ENCODE results near the gene GRIK2.

Gene GRIK2

DNA sequence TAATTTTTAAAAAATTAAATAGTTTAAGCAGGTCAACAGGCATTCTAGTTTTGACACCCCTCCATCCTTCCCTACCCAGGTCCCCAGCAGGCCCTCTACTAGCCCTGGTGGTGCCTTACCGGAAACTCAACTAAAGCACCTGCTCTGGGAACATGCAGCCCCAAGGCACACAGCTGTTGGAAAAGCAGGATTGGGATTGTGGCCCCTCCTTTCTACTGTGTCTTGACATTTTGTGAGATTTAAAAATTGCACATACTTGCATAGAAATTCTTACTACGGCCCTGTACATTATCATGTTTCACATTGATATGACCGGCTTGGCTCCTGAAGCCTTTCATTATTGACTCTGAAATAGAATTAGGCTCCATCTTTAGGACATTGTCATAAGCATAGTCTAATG, 423.2 kb downstream of the GRIK2 start:
- DNase-seq, result no peak

DNA sequence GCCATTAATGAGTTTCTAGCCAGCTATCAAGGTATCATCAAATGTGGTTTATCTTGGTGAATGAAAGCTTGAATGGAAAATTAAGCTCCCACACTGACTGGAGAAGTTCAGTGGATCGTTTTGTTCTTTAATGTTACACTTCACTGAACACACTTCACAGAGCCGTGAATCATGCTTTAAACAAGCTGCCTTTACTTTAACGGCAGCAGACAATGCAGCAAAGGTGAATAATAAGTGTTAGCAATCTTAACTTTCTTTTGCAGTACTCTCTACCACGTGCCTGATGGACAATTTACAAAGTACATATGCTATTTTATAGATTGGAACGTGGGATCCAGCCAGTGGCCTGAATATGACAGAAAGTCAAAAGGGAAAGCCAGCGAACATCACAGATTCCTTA, 424.5 kb downstream of the GRIK2 start:
- DNase-seq, result peak; percentile 6

GRCh38 chr6:101824551-101825345, 431.2 kb downstream of the GRIK2 start:
- no peak for DNase-seq

DNA sequence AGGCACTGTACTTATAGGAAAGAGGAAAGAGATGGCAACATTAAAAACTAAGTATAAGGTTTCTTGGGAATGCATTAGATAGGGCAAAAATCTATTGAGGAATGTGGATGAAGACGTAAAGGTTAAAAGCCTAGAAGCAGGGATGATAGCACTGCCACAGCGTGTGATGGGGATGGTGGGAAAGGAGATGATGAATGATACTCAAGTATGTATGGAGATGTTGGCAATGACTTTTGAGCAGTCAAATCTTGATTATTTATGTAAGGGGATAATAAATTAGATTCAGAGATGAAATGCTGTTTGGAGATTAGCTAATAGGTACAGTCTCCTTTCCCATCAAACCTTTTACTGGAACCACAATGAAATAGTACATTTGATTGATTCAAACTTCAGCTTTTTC, 432.8 kb downstream of the GRIK2 start:
- DNase-seq, result no peak

- no peak for DNase-seq
These were observed 433.2 kb downstream of the GRIK2 start for GRCh38 chr6:101826678-101827077.

DNA sequence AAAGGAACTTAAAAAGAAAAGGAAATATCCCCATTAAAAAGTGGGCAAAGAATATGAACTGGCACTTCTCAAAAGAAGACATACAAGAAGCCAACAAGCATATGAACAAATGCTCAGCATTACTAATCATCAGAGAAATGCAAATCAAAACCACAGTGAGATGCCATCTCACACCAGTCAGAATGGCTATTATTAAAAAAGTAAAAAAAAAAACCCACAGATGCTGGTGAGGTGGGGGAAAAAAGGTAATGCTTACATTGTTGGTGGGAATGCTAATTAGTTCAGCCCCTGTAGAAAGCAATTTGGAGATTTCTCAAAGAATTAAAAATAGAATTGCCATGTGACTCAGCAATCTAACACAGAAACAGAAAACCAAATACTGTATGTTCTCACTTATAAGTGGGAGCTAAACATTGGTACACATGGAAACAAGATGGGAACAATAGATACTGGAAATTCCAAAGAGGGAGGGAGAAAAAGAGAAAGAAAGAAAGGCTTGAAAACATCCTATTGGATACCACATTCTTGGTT, 437.1 kb downstream of the GRIK2 start:
- DNase-seq, result no peak

DNA sequence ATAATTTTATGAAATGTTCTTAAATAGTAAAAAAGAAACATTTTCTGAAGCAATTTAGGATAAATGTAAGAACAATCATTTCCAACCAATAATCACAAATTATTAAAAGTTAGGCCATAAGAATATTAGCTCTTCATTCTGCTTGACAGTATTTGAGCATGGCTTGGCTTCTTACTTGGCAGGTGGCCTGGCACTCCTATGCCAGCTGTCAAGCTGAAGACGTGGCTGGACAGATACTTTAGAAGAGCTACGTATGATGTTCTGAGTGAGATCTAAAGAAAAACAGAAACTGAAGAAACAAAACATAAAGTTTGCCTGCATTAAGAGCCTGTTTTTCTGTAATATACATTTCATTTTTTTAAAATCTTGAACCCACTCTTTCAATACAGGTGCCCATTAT, 438.9 kb downstream of the GRIK2 start:
- DNase-seq, result peak; percentile 82

DNA sequence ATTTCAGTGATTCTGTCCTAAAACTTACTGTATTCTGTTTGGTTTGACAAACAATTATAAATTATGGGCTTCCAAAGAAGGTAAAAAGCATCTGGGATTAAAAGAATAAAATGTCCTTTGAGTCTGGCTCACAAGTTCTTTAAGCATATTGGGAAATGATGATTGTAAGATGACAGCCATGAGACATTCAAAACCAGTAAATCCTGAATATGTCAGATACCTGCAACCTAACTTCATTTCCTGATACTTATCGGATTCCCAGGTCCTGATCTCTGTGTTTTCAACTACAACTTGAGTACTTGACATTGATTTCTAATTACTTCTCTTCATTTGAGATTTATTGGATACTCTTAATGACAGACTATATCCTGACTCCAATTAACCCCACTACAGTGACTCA, 446.6 kb downstream of the GRIK2 start:
- DNase-seq, result no peak

DNA sequence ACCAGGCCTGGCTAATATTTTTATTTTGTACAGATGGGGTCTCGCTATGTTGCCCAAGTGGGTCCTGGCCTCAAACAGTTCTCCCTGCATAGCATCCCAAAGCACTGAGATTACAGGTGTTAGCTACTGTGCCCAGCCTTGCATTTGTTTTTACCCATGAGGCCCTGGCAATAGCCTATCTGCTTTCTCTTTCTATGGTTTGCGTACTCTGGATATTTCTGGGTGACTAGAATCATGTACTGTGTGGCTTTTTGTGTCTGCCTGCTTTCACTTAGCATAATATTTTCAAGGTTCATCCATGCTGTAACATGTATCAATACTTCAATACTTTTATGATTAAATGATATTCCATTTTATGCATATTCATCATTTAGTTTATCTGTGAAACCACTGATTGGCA, 451.7 kb downstream of the GRIK2 start:
- no peak for DNase-seq

DNA sequence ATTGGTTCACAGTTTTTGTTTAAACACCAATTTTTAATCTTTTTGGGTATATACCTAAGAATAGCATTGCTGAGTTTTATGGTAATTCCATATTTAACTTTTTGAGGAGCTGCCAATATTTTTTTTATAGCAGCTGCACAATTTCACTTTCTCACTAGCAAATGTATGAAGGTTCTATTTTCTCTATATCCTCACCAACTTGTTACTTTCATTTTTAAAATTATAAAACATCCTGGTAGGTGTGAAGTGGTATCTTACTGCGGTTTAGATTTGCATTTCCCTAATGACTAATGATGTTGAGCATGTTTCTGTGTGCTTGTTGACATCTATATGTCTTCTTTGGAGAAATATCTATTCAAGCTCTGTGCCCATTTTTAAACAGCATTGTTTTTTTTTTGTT, 452.1 kb downstream of the GRIK2 start:
- DNase-seq, result no peak

GRCh38 chr6:101847690-101848089, 454.2 kb downstream of the GRIK2 start:
- no peak for DNase-seq

DNA sequence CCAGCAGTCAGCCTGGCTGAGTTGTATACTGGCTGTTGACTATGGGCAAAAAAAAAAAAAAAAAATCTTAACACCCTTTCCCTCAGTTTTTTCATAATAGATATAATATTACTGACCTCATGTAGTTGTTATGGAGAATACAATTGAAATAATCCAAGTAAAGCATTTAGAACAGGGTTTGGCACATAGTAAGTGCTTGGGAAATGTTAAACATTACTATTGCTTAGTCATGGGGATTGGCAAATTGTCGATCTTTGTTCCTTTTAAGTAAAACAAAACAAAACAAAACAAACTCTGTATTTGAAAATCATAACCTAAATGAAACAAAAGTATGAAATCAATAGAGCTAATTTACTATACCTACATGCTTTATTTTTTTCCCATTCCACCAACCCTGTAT, 458.4 kb downstream of the GRIK2 start:
- no peak for DNase-seq

DNA sequence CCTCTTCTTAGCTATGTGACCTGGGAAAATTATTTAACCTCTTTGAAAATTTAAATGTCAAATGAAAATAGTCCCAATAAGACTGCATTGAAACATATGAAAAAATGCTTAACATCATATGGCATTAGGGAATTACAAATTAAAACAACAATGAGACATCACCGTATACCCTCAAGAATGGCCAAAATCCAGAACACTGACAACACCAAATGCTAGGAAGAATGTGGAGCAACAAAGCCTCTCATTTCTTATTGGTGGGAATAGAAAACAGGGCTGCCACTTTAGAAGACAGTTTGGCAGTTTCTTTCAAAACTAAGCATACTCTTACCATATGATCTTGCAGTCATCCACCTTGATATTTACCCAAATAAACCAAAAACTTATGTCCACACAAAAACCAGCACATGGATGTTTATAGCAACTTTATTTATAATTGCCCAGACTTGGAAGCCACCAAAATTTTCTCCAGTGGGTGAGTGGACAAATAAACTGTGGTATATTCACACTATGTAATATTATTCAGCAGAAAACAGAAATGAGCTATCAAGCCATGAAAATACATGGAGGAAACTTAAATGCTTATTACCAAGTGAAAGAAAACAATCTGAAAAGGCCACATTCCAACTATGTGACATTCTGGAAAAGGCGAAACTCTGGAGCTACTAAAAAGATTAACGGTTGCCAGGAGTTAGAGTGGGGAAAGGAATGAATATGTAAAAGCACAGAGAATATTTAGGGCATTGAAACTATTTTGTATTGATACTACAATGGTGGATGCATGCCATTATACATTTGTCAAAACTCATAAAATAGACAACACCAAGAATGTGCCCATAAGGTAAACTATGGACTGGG, 459.9 kb downstream of the GRIK2 start:
- no peak for DNase-seq

DNA sequence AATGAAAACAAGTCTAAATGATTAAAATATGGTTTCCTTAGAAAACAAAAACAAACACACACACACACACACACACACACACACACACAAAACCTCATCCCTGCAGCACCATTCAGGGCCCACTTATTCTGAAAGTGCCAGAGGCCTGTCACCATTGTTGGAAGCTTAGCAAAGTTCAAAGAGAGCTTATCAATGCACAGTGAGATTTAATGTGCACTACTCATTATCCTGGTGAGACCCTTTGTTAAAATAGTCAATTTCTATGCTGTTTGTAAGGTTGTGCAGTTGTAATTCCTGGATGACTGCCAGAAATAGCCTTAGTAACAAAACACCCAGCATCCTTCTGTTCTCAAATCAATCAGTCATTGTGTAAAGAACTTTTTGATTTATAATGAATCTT, 482.9 kb downstream of the GRIK2 start:
- no peak for DNase-seq

GRCh38 chr6:101878554-101879276, 485.2 kb downstream of the GRIK2 start:
- no peak for DNase-seq

DNA sequence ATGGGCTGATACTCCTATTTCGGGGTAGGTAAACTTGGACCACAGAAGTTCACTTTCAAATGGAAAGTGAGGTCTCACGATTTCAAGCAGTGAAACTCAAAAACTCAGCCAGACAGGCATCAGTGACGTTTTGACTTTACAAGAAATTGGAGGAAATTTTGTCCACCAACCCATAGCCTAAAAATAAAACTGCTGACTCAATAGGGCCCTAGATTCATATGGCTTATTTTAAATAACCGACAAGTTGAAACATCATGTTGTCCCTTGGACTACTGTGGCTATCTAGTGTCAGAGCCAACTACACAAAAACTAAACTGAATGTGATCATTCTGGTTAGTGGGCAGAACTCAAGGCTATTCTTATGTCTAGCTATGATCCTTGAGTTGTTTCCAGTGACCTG, 486.3 kb downstream of the GRIK2 start:
- no peak for DNase-seq

DNA sequence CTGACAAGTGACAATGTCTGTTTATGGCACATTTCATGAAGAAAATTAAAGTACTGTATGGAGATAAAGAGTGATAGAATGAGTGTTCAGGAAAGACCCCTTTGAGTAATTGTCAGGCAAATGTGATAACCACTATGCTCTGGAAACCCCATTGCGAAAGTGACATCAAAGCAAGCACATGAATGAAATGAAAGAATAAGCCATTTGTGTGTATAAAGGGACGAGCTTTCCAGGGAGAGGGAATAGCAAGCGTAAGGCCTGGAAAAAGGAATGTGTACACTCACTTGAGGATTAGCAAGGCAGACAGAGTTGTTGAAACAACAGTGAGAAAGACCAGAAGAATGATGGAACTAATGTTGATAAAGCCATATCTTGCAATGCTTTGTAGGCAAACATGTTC, 490.0 kb downstream of the GRIK2 start:
- no peak for DNase-seq

GRCh38 chr6:101887532-101887931, 494.0 kb downstream of the GRIK2 start:
- DNase-seq, result no peak

GRCh38 chr6:101907356-101908217, 514.1 kb downstream of the GRIK2 start:
- DNase-seq, result no peak

- peak; percentile 51 for DNase-seq
These were observed 515.9 kb downstream of the GRIK2 start for GRCh38 chr6:101909366-101909765.

DNA sequence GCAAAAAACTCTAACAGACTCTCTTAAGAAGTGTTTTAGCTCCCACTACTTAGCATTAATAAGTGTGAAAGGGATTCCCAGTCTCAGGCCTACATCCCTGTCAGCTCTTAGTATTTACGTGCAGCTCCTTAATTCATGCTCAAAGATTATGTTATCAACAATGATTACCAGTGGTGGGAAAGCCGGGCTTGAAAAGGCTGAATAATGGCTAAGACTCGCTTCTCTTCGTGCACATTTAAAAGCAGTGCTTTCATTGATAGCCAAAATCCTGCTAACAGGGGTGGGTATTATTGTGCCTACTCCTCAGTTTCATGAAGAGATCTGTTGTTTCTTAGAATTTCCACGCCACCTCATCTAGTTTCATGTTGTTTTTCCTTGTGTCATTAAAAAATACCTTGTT, 518.8 kb downstream of the GRIK2 start:
- DNase-seq, result no peak

DNA sequence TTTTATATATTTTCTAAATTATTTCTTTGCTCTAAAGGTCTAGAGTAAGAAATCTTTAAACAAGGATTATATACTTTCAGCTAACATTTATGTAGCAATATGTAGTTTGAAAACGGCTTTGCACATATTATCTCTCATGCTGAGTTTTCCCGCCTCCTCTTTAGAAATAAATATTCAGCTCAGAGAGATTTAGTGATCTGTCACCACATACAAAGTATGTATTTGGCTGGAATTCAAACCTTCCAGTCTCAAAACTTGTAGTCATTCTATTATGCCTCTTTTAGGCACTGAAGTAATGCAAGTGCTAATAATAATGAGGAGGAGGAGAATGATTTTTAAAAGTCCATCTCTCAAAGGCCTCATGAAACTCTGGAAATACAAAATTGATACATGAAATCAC, 525.0 kb downstream of the GRIK2 start:
- DNase-seq, result no peak

All from NCI-H446 treated with DMSO at 0.1 percent for 48 hours (cell line).